ENCODE results near the gene CD2. TPM values are rescaled to one million over a fixed set of nuclear protein-coding genes. Genes with fewer than 3 reads are reported as not detected.

Gene CD2
- total RNA-seq, 2 experiments from 2014 or later = 150 to 151 TPM

GRCh38 chr1:116760996-116761665, 6.9 kb downstream of the CD2 start:
- peak overlapping the region; percentile 88 to 89 for H3K27ac ChIP-seq (ENCODE audit: low read depth in 1 of 2, low read length in 2 of 2)
- Mint-ChIP-seq H3K27ac (peak overlapping the region; percentile 99), H3K9me3 (no peaks in the 10 kb centered on the region), H3K4me3 (peak overlapping the region; percentile 55), H3K4me1 (ENCODE audit: low read depth) (peaks cover 81% of the 10 kb centered on the region), H3K27me3 (no peaks in the 10 kb centered on the region), H3K36me3 (ENCODE audit: low read depth) (peaks cover 96% of the 10 kb centered on the region)
- intact Hi-C loops (cut with DNase I, micrococcal nuclease) = loop anchor here in 1 of 2 experiments (10.0 kb wide), 2 partner anchors 174 to 294 kb away; no protein-coding TSS in a partner anchor
- peaks cover 68% of the 10 kb centered on the region for H3K4me1 ChIP-seq (ENCODE audit: insufficient read depth, low read length)
- DNase-seq = no peak
- H3K9me3 ChIP-seq (ENCODE audit: control insufficient read depth in 1 of 2, insufficient read depth in 1 of 2, low read length in 2 of 2) = no peaks in the 10 kb centered on the region
- no peaks in the 10 kb centered on the region for H3K27me3 ChIP-seq (ENCODE audit: control insufficient read depth in 1 of 2, insufficient read depth in 2 of 2, low read length in 2 of 2)
- TF ChIP-seq, protein P1, sequence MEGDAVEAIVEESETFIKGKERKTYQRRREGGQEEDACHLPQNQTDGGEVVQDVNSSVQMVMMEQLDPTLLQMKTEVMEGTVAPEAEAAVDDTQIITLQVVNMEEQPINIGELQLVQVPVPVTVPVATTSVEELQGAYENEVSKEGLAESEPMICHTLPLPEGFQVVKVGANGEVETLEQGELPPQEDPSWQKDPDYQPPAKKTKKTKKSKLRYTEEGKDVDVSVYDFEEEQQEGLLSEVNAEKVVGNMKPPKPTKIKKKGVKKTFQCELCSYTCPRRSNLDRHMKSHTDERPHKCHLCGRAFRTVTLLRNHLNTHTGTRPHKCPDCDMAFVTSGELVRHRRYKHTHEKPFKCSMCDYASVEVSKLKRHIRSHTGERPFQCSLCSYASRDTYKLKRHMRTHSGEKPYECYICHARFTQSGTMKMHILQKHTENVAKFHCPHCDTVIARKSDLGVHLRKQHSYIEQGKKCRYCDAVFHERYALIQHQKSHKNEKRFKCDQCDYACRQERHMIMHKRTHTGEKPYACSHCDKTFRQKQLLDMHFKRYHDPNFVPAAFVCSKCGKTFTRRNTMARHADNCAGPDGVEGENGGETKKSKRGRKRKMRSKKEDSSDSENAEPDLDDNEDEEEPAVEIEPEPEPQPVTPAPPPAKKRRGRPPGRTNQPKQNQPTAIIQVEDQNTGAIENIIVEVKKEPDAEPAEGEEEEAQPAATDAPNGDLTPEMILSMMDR (IDR thresholded peaks at IDR 0.05) = no peak
- H3K4me3 ChIP-seq (ENCODE audit: low read length) = peak overlapping the region; percentile 0
- POLR2A ChIA-PET = interaction anchor here (0.7 to 15.0 kb wide), 6 partner anchors 7 to 803 kb away, joined by 3 to 412 read pairs (median 31); partner anchors contain the start of genes CD2 and TTF2
- no peak for ATAC-seq (ENCODE audit: poor library complexity)
- peaks cover 79% of the 10 kb centered on the region for H3K36me3 ChIP-seq (ENCODE audit: insufficient read depth, low read length)
- CTCF ChIA-PET = interaction anchor here (1.0 kb wide), 2 partner anchors 8 to 57 kb away, joined by 4 to 5 read pairs; no protein-coding TSS in a partner anchor

DNA sequence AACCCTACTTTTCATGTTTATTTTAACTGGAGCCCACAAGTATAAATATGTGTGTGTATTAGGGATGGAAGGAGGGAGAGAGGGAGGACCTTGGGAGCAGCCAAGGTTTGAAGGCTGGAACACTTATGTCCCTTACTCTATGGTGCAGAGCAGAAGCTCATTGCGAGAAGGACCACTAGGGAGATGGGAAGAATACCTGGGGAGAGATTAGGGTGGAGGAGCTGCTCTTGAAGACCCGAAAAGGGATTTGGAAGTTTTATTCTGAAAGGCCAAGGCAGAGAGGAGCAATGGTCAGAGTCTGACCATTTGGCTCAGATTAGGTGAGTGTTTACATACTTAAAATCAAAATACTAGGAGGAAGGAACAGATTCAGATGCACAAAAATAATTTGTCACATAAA, 8.1 kb downstream of the CD2 start:
- H3K27ac ChIP-seq (ENCODE audit: low read depth in 1 of 2, low read length in 2 of 2) = peak overlapping the region; percentile 88 to 89
- Mint-ChIP-seq H3K9me3 (no peaks in the 10 kb centered on the region), H3K4me1 (ENCODE audit: low read depth) (peaks cover 92% of the 10 kb centered on the region), H3K27me3 (no peaks in the 10 kb centered on the region), H3K4me3 (peak overlapping the region; percentile 55), H3K36me3 (ENCODE audit: low read depth) (peaks cover 96% of the 10 kb centered on the region), H3K27ac (peak overlapping the region; percentile 99)
- no peak for ATAC-seq (ENCODE audit: poor library complexity)
- intact Hi-C loops (cut with DNase I, micrococcal nuclease) = loop anchor here (2.0 to 10.0 kb wide), 3 partner anchors 23 to 293 kb away; no protein-coding TSS in a partner anchor
- peaks cover 88% of the 10 kb centered on the region for H3K36me3 ChIP-seq (ENCODE audit: insufficient read depth, low read length)
- peak overlapping the region; percentile 31 for H3K4me3 ChIP-seq (ENCODE audit: low read length)
- TF ChIP-seq, protein P1 (IDR thresholded peaks at IDR 0.05) = no peak
- H3K9me3 ChIP-seq (ENCODE audit: control insufficient read depth in 1 of 2, insufficient read depth in 1 of 2, low read length in 2 of 2) = no peaks in the 10 kb centered on the region
- ChIA-PET POLR2A (interaction anchor here (1.3 to 15.0 kb wide), 6 partner anchors 8 to 298 kb away, joined by 3 to 412 read pairs (median 144); partner anchors contain the start of genes CD2 and TTF2), CTCF (interaction anchor here (2.2 to 6.0 kb wide), 3 partner anchors 11 to 55 kb away, joined by 7 to 56 read pairs (median 31); no protein-coding TSS in a partner anchor)
- H3K4me1 ChIP-seq (ENCODE audit: insufficient read depth, low read length) = peaks cover 79% of the 10 kb centered on the region
- H3K27me3 ChIP-seq (ENCODE audit: control insufficient read depth in 1 of 2, insufficient read depth in 2 of 2, low read length in 2 of 2) = no peaks in the 10 kb centered on the region
- no peak for DNase-seq

DNA sequence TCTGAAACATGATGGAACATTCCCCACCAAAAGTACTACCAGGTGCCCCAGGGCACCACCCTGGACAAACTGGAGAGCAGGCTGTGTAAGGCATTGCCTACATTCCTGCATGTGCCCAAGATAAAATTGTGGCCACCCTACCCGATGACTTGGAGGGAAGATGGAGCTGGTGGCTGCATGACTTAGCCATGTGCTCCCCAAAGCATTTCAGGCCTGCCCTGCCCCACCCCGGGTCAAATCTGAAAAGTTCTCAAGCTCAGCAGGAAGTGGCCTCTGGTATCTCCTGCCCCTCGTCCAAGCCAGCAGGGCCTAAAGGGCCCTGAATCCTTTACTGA, 8.5 kb downstream of the CD2 start:
- Mint-ChIP-seq H3K4me3 (peak overlapping the region; percentile 83), H3K27me3 (no peaks in the 10 kb centered on the region), H3K27ac (peak overlapping the region; percentile 99), H3K36me3 (ENCODE audit: low read depth) (peaks cover 98% of the 10 kb centered on the region), H3K9me3 (no peaks in the 10 kb centered on the region), H3K4me1 (ENCODE audit: low read depth) (peaks cover 94% of the 10 kb centered on the region)
- peak overlapping the region; percentile 31 for H3K4me3 ChIP-seq (ENCODE audit: low read length)
- H3K27me3 ChIP-seq (ENCODE audit: control insufficient read depth in 1 of 2, insufficient read depth in 2 of 2, low read length in 2 of 2) = no peaks in the 10 kb centered on the region
- peak in 3 of 14 experiments; percentile 31 to 62 (median 41) for DNase-seq
- CTCF ChIA-PET = interaction anchor here (1.2 to 6.0 kb wide), 4 partner anchors 12 to 206 kb away, joined by 3 to 56 read pairs (median 19); no protein-coding TSS in a partner anchor
- intact Hi-C loops (cut with DNase I, micrococcal nuclease) = loop anchor here (1.0 to 10.0 kb wide), 4 partner anchors 8 to 292 kb away; partner anchors contain the start of gene CD2 (in 1 of the 2)
- no peak for ATAC-seq (ENCODE audit: poor library complexity)
- POLR2A ChIA-PET = interaction anchor here (0.9 to 15.0 kb wide), 9 partner anchors 9 to 298 kb away, joined by 3 to 412 read pairs (median 21); partner anchors contain the start of genes CD2 and TTF2
- peak overlapping the region; percentile 88 to 89 for H3K27ac ChIP-seq (ENCODE audit: low read depth in 1 of 2, low read length in 2 of 2)
- TF ChIP-seq, protein P1 (IDR thresholded peaks at IDR 0.05) = no peak
- H3K4me1 ChIP-seq (ENCODE audit: insufficient read depth, low read length) = peaks cover 84% of the 10 kb centered on the region
- H3K36me3 ChIP-seq (ENCODE audit: insufficient read depth, low read length) = peaks cover 89% of the 10 kb centered on the region
- H3K9me3 ChIP-seq (ENCODE audit: control insufficient read depth in 1 of 2, insufficient read depth in 1 of 2, low read length in 2 of 2) = no peaks in the 10 kb centered on the region
